H9 (cell line): ENCODE data around the gene PTBP2. TPM values are rescaled to one million over a fixed set of nuclear protein-coding genes. Genes with fewer than 3 reads are reported as not detected.

ENCODE experiments used
- DNase-seq: peaks from one replicate; pipeline ENCODE4 v3.0.0-alpha.2; 2017
- H2AFZ ChIP-seq: one replicate; pipeline ENCODE4 v1.6.1; 2013; ENCODE audit warnings: mild to moderate bottlenecking, low read length, control low read depth, moderate library complexity
- H2AK5ac ChIP-seq: 2 replicates; pipeline ENCODE4 v1.6.1; 2013; ENCODE audit warnings: low read length, control low read depth, mixed read lengths; ENCODE audit not compliant: insufficient read length
- H2BK120ac ChIP-seq: one replicate; pipeline ENCODE4 v1.6.1; 2013; ENCODE audit warnings: low read depth, mild to moderate bottlenecking, low read length, control low read depth, inconsistent platforms; ENCODE audit not compliant: poor library complexity, severe bottlenecking
- H2BK12ac ChIP-seq: 2 replicates; pipeline ENCODE4 v1.6.1; 2013; ENCODE audit warnings: low read length, control low read depth, mixed read lengths, low read depth; ENCODE audit not compliant: insufficient read length
- H2BK15ac ChIP-seq: 2 replicates; pipeline ENCODE4 v1.6.1; 2013; ENCODE audit warnings: low read depth, low read length, control low read depth
- H2BK20ac ChIP-seq: one replicate; pipeline ENCODE4 v1.6.1; 2013; ENCODE audit warnings: low read depth, mild to moderate bottlenecking, low read length, control low read depth, inconsistent platforms; ENCODE audit not compliant: poor library complexity, severe bottlenecking
- H2BK5ac ChIP-seq: 2 replicates; pipeline ENCODE4 v1.6.1; 2013; ENCODE audit warnings: low read length, control low read depth, mixed read lengths; ENCODE audit not compliant: insufficient read length
- H3K14ac ChIP-seq: 2 replicates; pipeline ENCODE4 v1.6.1; 2013; ENCODE audit warnings: low read length, control low read depth; ENCODE audit not compliant: insufficient read depth
- H3K18ac ChIP-seq: 2 replicates; pipeline ENCODE4 v1.6.1; 2013; ENCODE audit warnings: low read depth, mild to moderate bottlenecking, mixed read lengths, low read length, control low read depth; ENCODE audit not compliant: insufficient read length
- H3K23ac ChIP-seq: 2 replicates; pipeline ENCODE4 v1.6.1; 2013; ENCODE audit warnings: low read length, control low read depth, mixed read lengths, low read depth; ENCODE audit not compliant: insufficient read length
- H3K23me2 ChIP-seq: 2 replicates; pipeline ENCODE4 v1.6.1; 2013; ENCODE audit warnings: low read depth, mild to moderate bottlenecking, mixed read lengths, low read length, control low read depth; ENCODE audit not compliant: insufficient read length, poor library complexity, severe bottlenecking
- H3K27ac ChIP-seq: 2 replicates; pipeline ENCODE4 v1.5.1; 2013; ENCODE audit warnings: low read length, control low read depth, mixed read lengths, low read depth; ENCODE audit not compliant: insufficient read length
- H3K27me3 ChIP-seq: 2 replicates; pipeline ENCODE4 v1.6.1; 2013; ENCODE audit warnings: low read length, control low read depth, inconsistent platforms; ENCODE audit not compliant: insufficient read depth
- H3K4ac ChIP-seq: 2 replicates; pipeline ENCODE4 v1.6.1; 2013; ENCODE audit warnings: low read depth, mild to moderate bottlenecking, control low read depth, inconsistent platforms, low read length, moderate library complexity
- H3K4me1 ChIP-seq: 2 replicates; pipeline ENCODE4 v1.6.1; 2013; ENCODE audit warnings: low read length, control low read depth, inconsistent platforms; ENCODE audit not compliant: insufficient read depth
- H3K4me2 ChIP-seq: 2 replicates; pipeline ENCODE4 v1.6.1; 2013; ENCODE audit warnings: low read length, control low read depth, mixed read lengths; ENCODE audit not compliant: insufficient read length, insufficient read depth
- H3K56ac ChIP-seq: 2 replicates; pipeline ENCODE4 v1.6.1; 2013; ENCODE audit warnings: low read depth, mild to moderate bottlenecking, mixed read lengths, low read length, control low read depth; ENCODE audit not compliant: insufficient read length
- H3K79me1 ChIP-seq: 2 replicates; pipeline ENCODE4 v1.6.1; 2013; ENCODE audit warnings: low read depth, mild to moderate bottlenecking, moderate library complexity, low read length, control low read depth, inconsistent platforms; ENCODE audit not compliant: insufficient read depth, poor library complexity, severe bottlenecking
- H3K79me2 ChIP-seq: 2 replicates; pipeline ENCODE4 v1.6.1; 2013; ENCODE audit warnings: low read length, control low read depth, inconsistent platforms; ENCODE audit not compliant: insufficient read depth
- H3K9ac ChIP-seq: 2 replicates; pipeline ENCODE4 v1.6.1; 2013; ENCODE audit warnings: low read length, control low read depth, mixed read lengths; ENCODE audit not compliant: insufficient read length; ENCODE audit errors: extremely low read depth
- H3K9me3 ChIP-seq: one replicate; pipeline ENCODE4 v1.6.1; 2013; ENCODE audit warnings: low read depth, low read length, inconsistent platforms; ENCODE audit not compliant: control insufficient read depth
- H3T11ph ChIP-seq: one replicate; pipeline ENCODE4 v1.6.1; 2013; ENCODE audit warnings: mild to moderate bottlenecking, low read length, control low read depth, inconsistent platforms
- H4K20me1 ChIP-seq: one replicate; pipeline ENCODE4 v1.6.1; 2013; ENCODE audit not compliant: control insufficient read depth, insufficient read length, insufficient read depth
- H4K5ac ChIP-seq: 2 replicates; pipeline ENCODE4 v1.6.1; 2013; ENCODE audit warnings: low read depth, mild to moderate bottlenecking, mixed read lengths, low read length, control low read depth; ENCODE audit not compliant: insufficient read length
- H4K8ac ChIP-seq: replicated peaks from 2 replicates; pipeline ENCODE4 v1.6.1; 2013; ENCODE audit warnings: low read length, control low read depth, mixed read lengths, low read depth; ENCODE audit not compliant: insufficient read length
- H4K91ac ChIP-seq: 2 replicates; pipeline ENCODE4 v1.6.1; 2013; ENCODE audit warnings: low read depth, mild to moderate bottlenecking, moderate library complexity, mixed read lengths, low read length, control low read depth; ENCODE audit not compliant: insufficient read length
- H3K27ac Mint-ChIP-seq, 3 experiments: 2 replicates in 2 of 3; 3 replicates in 1 of 3; pipeline ENCODE4 v1.8.0; 2020 to 2021; ENCODE audit warnings: mixed read lengths in 3 of 3, mild to moderate bottlenecking in 1 of 3, moderate library complexity in 1 of 3
- H3K27me3 Mint-ChIP-seq: 2 replicates; pipeline ENCODE4 v1.8.0; 2021; ENCODE audit warnings: low read depth, mild to moderate bottlenecking, moderate library complexity, mixed read lengths
- H3K36me3 Mint-ChIP-seq, 3 experiments: 2 replicates in 2 of 3; 3 replicates in 1 of 3; pipeline ENCODE4 v1.8.0; 2020 to 2021; ENCODE audit warnings: low read depth in 3 of 3, mixed read lengths in 3 of 3; ENCODE audit not compliant: insufficient read depth in 1 of 3
- H3K4me1 Mint-ChIP-seq, 2 experiments: 2 replicates each; pipeline ENCODE4 v1.8.0; 2020; ENCODE audit warnings: mixed read lengths in 2 of 2
- H3K4me3 Mint-ChIP-seq, 2 experiments: 2 replicates in 1 of 2; 3 replicates in 1 of 2; pipeline ENCODE4 v1.8.0; 2020 to 2021; ENCODE audit warnings: mild to moderate bottlenecking in 2 of 2, mixed read lengths in 2 of 2, moderate library complexity in 1 of 2
- H3K9me3 Mint-ChIP-seq, 2 experiments: 2 replicates in 1 of 2; 3 replicates in 1 of 2; pipeline ENCODE4 v1.8.0; 2020; ENCODE audit warnings: mild to moderate bottlenecking in 2 of 2, mixed read lengths in 2 of 2, moderate library complexity in 1 of 2
- WGBS: extraction: QIAGEN DNeasy Blood & Tissue Kit; methylation state at CpG from one replicate; pipeline ENCODE4 v1.1.7; 2013; ENCODE audit warnings: missing lambda C conversion rate, low lambda C conversion rate, mixed read lengths; ENCODE audit not compliant: insufficient read length; ENCODE audit errors: extremely low coverage; 5-methylcytosine and 5-hydroxymethylcytosine counted together
- total RNA-seq: library from RNA; stranded (reverse); gene quantifications from 2 replicates; pipeline ENCODE4 v1.2.1, GENCODE V29; 2021
- TF ChIP-seq, protein P1 (sequence below): fragments of 200-600 bp; sonication (generic); conservative IDR thresholded peaks from 3 replicates; pipeline ENCODE4 v1.8.0; 2021; ENCODE audit warnings: antibody characterized with exemption, mild to moderate bottlenecking

The PTBP2 gene
- total RNA-seq, 1 experiment from 2014 or later: 75.4 TPM

DNA sequence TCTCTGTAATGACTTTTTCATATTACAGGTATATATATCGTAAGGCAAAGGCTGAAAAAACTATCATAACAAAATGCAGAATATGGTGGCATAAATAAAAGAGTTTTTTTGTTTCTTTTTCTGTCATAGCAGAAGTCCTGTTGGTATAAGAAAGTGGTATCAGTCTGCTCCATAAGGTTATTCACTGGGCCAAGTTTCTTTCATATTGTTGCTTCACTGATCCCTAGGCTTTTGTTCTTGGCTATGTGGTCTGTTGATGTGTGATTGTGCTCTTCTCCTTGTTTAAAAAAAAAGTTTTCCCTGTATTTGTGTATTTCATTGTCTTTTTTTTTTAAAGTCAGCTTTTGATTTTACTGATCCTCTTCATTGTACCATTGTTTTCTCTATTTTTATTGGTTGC lies 26.0 kb downstream of the PTBP2 start:
- Histone ChIP-seq H3K4ac (no peak overlapping the region), H3K18ac (no peak overlapping the region), H4K5ac (no peak overlapping the region), H3K9me3 (no peaks in the 10 kb centered on the region), H2BK15ac (no peak overlapping the region), H3K14ac (no peak overlapping the region), H4K20me1 (no peaks in the 10 kb centered on the region), H2AK5ac (no peak overlapping the region), H2BK20ac (no peak overlapping the region), H3K23ac (no peak overlapping the region), H3K79me1 (peaks cover 2% of the 10 kb centered on the region), H4K8ac (no peak overlapping the region), H3K56ac (no peak overlapping the region), H3K79me2 (peaks cover 25% of the 10 kb centered on the region; the same call in 1 of the 2 replicates), H2BK120ac (no peak overlapping the region), H2AFZ (no peak overlapping the region), H4K91ac (no peak overlapping the region), H3K23me2 (no peaks in the 10 kb centered on the region), H3K4me1 (no peaks in the 10 kb centered on the region; the same call in 1 of the 2 replicates), H3T11ph (no peak overlapping the region), H3K9ac (no peak overlapping the region), H3K27me3 (no peaks in the 10 kb centered on the region), H3K4me2 (no peak overlapping the region), H2BK5ac (no peak overlapping the region), H2BK12ac (no peak overlapping the region), H3K27ac (no peak overlapping the region)
- peaks cover 0 to 2% of the 10 kb centered on the region in 2 experiments; a peak in 2 of 5 replicates for H3K9me3 Mint-ChIP-seq
- no CpG with 5 or more reads among the region's 1 CpG for WGBS
- no peak for DNase-seq
- peaks cover 30 to 47% (median 42%) of the 10 kb centered on the region in 3 experiments for H3K36me3 Mint-ChIP-seq
- H3K4me3 Mint-ChIP-seq: no peak overlapping the region
- peaks cover 29 to 33% of the 10 kb centered on the region in 2 experiments for H3K4me1 Mint-ChIP-seq
- no peaks in the 10 kb centered on the region for H3K27me3 Mint-ChIP-seq
- TF ChIP-seq, protein P1, sequence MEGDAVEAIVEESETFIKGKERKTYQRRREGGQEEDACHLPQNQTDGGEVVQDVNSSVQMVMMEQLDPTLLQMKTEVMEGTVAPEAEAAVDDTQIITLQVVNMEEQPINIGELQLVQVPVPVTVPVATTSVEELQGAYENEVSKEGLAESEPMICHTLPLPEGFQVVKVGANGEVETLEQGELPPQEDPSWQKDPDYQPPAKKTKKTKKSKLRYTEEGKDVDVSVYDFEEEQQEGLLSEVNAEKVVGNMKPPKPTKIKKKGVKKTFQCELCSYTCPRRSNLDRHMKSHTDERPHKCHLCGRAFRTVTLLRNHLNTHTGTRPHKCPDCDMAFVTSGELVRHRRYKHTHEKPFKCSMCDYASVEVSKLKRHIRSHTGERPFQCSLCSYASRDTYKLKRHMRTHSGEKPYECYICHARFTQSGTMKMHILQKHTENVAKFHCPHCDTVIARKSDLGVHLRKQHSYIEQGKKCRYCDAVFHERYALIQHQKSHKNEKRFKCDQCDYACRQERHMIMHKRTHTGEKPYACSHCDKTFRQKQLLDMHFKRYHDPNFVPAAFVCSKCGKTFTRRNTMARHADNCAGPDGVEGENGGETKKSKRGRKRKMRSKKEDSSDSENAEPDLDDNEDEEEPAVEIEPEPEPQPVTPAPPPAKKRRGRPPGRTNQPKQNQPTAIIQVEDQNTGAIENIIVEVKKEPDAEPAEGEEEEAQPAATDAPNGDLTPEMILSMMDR: no peak
- peak overlapping the region in 2 of 3 experiments; percentile 1 to 26; a peak in 3 of 7 replicates for H3K27ac Mint-ChIP-seq
